Amniotic stem cell (primary cell): ENCODE measurements around the gene RRP1.

Experiments used
- DNase-seq: peaks from one replicate; lab custom pipeline; 2025; lab: John Stamatoyannopoulos, UW

The RRP1 gene

GRCh38 chr21:43775795-43776430 lies 13.5 kb upstream of the RRP1 start, which contains the start of gene CSTB:
TSS of gene CSTB (minus strand) at chr21:43776308. CDS start at chr21:43776269, 39 bp downstream.
- DNase-seq: peak; percentile 51

DNA sequence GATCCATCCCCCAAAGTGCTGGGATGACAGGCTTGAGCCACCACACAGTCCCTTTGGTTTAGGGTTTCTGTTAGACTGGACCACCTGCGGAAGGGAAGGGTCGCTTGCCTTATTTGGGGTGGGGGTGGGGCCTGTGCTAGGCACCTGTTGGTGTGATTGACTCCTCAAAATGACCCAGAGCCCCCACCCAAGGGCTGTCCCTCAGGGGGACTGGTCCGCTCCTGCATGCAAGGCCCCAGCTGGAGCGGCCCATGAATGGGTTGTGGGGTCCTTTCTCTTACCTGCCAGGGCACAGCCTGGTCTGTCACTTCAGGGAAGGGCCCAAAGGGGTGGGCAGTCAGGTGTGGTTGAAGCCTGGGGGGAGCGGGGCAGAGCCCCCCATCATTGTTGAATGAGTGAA lies 11.4 kb upstream of the RRP1 start:
- DNase-seq: no peak

- no peak for DNase-seq
Observed at GRCh38 chr21:43778469-43779335, 10.7 kb upstream of the RRP1 start.

- DNase-seq: no peak
Observed at GRCh38 chr21:43779660-43780059, 9.7 kb upstream of the RRP1 start.

- no peak for DNase-seq
Observed at GRCh38 chr21:43781846-43782245, 7.5 kb upstream of the RRP1 start.

- no peak for DNase-seq
Observed at GRCh38 chr21:43782431-43783097, 6.8 kb upstream of the RRP1 start.

DNA sequence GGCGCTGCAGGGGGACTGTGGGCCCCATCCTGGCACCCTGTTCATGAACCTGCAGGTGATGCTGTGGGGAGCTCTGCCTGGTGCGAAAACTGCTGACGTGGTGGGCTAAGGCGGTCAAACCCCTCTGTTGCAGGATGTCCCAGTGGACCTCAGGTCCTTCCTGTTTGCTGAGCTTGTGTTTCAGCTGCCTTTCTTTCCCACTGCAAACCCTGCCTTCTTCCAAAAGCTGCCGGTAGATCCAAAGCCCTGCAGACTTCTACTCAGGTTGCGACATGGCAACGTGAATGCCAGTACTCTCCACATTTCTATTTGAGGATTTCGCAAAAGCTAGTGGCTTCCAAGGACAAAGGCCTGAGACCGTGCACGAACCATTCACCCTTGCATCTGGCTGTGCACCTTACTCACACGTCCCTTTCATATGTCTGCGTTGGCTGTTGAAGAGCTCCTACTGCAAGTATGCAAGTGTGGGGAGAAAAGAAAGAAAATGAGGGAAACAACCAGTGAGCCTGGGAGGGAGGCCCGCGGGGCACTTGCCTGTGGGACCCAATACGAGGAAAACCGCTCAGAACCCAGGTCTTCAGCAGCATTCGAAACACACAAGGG lies 6.2 kb upstream of the RRP1 start:
- no peak for DNase-seq

GRCh38 chr21:43785134-43785533 lies 4.2 kb upstream of the RRP1 start:
- no peak for DNase-seq

- DNase-seq: no peak
Observed at GRCh38 chr21:43786300-43786806, 3.0 kb upstream of the RRP1 start.

GRCh38 chr21:43786807-43787440 lies 2.5 kb upstream of the RRP1 start:
- no peak for DNase-seq

DNA sequence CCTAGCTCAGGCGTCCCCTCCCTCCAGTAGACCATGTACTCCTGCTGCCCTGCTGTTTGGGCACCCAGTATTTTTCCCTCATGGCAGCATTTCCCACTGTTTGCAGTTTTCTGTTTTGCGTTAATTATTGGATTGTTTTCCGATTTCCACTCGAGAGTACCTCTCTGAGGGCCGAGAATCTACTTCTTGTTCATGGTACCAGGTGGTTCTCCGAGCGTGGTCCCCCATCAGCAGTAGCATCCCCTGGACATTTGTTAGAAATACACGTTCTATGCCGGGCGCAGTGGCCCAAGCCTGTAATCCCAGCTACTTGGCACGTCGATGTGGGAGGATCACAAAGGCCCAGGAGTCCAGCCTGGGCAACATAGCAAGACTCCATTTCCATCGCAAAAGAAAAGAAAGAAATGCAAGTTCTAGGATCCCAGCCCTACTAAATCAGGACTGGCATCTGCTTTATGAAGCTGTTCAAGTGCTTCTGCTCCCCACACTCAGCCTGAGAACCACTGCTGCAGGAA lies 690 bp downstream of the RRP1 start:
- no peak for DNase-seq

- no peak for DNase-seq
Observed at GRCh38 chr21:43792406-43792805, 3.0 kb downstream of the RRP1 start.

- DNase-seq: no peak
Observed at GRCh38 chr21:43793243-43793642, 3.9 kb downstream of the RRP1 start.

- no peak for DNase-seq
Observed at GRCh38 chr21:43794311-43794710, 4.9 kb downstream of the RRP1 start.

- no peak for DNase-seq
Observed at GRCh38 chr21:43794857-43795256, 5.5 kb downstream of the RRP1 start.

DNA sequence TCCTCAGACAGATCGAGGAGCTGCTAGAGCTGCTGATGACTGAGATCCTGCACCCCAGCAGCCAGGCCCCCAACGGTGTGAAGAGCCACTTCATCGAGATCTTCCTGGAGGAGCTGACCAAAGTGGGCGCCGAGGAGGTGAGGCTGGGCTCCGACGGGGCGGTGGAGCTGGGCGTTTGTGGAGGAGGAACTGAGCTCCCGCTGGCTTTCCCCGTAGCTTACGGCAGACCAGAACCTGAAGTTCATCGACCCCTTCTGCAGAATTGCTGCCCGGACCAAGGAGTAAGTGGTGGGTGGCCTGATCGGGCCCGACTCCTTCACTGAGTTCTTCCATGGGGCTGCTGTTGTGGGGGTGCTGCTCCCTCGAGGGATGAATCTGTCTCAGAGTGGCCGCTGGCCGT lies 8.0 kb downstream of the RRP1 start:
- DNase-seq: no peak

DNA sequence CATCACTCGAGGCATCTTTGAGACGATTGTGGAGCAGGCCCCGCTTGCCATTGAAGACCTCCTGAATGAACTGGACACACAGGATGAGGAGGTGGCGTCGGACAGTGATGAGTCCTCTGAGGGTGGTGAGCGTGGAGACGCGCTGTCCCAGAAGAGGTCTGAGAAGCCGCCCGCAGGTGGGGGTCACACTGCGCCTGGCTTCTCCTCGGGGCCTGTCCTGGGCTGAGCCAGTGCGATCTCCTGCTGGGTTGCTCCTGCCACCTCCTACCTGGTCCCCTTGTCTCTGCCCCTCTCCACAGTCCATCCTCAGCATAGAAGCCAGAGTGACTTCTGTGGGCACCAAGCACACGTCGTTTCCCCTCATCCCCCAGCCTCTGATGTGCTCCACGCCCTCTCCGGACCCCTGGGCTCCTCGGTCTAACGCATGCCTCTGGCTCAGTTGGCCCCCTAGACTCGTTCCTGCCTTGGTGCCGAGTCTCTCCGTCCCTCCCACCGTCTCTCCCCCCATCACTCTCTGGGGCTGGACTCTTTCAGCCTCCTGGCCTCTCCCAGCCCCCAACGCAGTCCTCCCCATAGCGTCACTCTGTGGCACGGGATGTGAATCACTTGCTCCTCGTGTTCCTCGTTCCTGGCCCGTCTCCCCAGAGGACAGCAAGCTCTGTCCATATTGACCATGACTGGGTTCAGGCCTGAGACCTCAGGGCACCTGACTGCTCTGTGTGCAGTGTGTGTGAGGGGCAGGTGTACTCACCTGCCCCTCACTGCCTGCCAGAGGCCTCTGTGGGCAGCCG lies 8.7 kb downstream of the RRP1 start:
- no peak for DNase-seq

- DNase-seq: no peak
Observed at GRCh38 chr21:43799301-43799840, 10.0 kb downstream of the RRP1 start.

GRCh38 chr21:43800124-43800523 lies 10.7 kb downstream of the RRP1 start:
- DNase-seq: no peak

DNA sequence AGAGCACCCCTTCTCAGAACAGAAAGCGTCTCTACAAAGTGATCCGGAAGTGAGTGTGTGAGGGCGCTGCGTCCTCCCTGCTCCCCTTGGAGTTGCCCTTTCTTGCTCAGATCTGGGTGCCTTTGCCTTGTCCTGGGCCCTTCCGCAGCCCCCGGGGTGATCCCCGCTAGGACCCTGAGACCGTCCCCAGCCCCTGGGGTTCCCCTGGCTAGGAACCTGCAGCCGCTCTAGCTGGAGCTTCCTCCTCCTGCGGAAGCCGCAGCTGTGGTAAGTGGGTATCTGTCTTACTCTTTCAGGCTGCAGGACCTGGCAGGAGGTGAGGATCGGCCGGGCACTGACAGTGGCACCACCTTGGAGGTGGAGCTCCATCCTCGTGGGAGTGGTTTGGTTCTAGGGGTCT lies 11.2 kb downstream of the RRP1 start:
- no peak for DNase-seq
